Endothelial cell of umbilical vein (primary cell): ENCODE results near the gene CIAO1. TPM values are rescaled to one million over a fixed set of nuclear protein-coding genes. Genes with fewer than 3 reads are reported as not detected.

Source experiments
- BruUV-seq: library from RNA; stranded (reverse); fragments of 400-500 nt; replicated peaks from 2 replicates; lab custom pipeline; 2021; lab: Mats Ljungman, UMichigan
- CTCF ChIA-PET: fragments of 300-600, 350-600 bp; sonication (Branson Sonifier 250); formaldehyde crosslinking; loops from one replicate; lab custom pipeline; 2021; ENCODE audit warnings: antibody characterized with exemption, inconsistent platforms; lab: Charles Lee
- POLR2A ChIA-PET: fragments of 300-600, 350-600 bp; sonication (Branson Sonifier 250); formaldehyde crosslinking; loops from one replicate; lab custom pipeline; 2021; ENCODE audit warnings: antibody characterized with exemption, inconsistent platforms; lab: Charles Lee
- DNase-seq: peaks from one replicate; pipeline ENCODE4 v3.0.0-alpha.2; 2011; ENCODE audit warnings: low read depth, low spot score
- FAIRE-seq: peaks from 2 replicates; lab custom pipeline; 2011; peaks lifted over from hg19 to GRCh38; lab: Jason Lieb, UNC
- H2AFZ ChIP-seq: 2 replicates; pipeline ENCODE4 v1.6.0; 2012; ENCODE audit warnings: low read depth, low read length, control low read depth, inconsistent platforms
- H3K27ac ChIP-seq: 2 replicates; pipeline ENCODE4 v1.5.1; 2011; ENCODE audit warnings: low read depth, mild to moderate bottlenecking, control low read depth, low read length, moderate library complexity; ENCODE audit not compliant: insufficient read depth
- H3K27me3 ChIP-seq, 2 experiments: 2 replicates each; pipeline versions ENCODE4 v1.6.0 to v1.6.1; 2011; ENCODE audit warnings: low read length in 2 of 2, mixed read lengths in 1 of 2; ENCODE audit not compliant: control insufficient read depth in 2 of 2, insufficient read depth in 2 of 2
- H3K36me3 ChIP-seq, 2 experiments: 2 replicates in 1 of 2; 3 replicates in 1 of 2; pipeline ENCODE4 v1.5.1; 2011; ENCODE audit warnings: low read length in 2 of 2, mild to moderate bottlenecking in 1 of 2, moderate library complexity in 1 of 2; ENCODE audit not compliant: control insufficient read depth in 2 of 2, insufficient read depth in 2 of 2; ENCODE audit errors: extremely low read depth in 1 of 2
- H3K4me1 ChIP-seq: 3 replicates; pipeline ENCODE4 v1.5.1; 2011; ENCODE audit warnings: mild to moderate bottlenecking, low read length; ENCODE audit not compliant: control insufficient read depth, insufficient read depth; ENCODE audit errors: extremely low read depth
- H3K4me2 ChIP-seq: 2 replicates; pipeline ENCODE4 v1.6.1; 2011; ENCODE audit warnings: low read length, control low read depth, mixed read lengths; ENCODE audit not compliant: insufficient read depth
- H3K4me3 ChIP-seq, 3 experiments: fragments of 200-600 bp in 1 of 3; sonication (generic), shearing (Covaris generic) in 1 of 3; replicated peaks in 1 of 3; 2 replicates each; pipeline ENCODE4 v1.5.1; 2011 to 2016; ENCODE audit warnings: control low read depth in 3 of 3, low read length in 3 of 3, mild to moderate bottlenecking in 2 of 3, inconsistent platforms in 1 of 3, low read depth in 1 of 3, moderate library complexity in 1 of 3; ENCODE audit not compliant: insufficient read depth in 1 of 3
- H3K79me2 ChIP-seq: 2 replicates; pipeline ENCODE4 v1.6.0; 2012; ENCODE audit warnings: low read length, inconsistent platforms; ENCODE audit not compliant: control insufficient read depth, insufficient read depth
- H3K9ac ChIP-seq: replicated peaks from 2 replicates; pipeline ENCODE3; 2011; ENCODE audit warnings: low read length, control low read depth; ENCODE audit not compliant: insufficient read depth; ENCODE audit errors: extremely low read depth
- H3K9me1 ChIP-seq: replicated peaks from 3 replicates; pipeline ENCODE4 v1.6.0; 2011; ENCODE audit warnings: mild to moderate bottlenecking, low read length; ENCODE audit not compliant: control insufficient read depth, insufficient read depth; ENCODE audit errors: extremely low read depth
- H3K9me3 ChIP-seq: replicated peaks from 2 replicates; pipeline ENCODE4 v1.5.1; 2012; ENCODE audit warnings: low read length, inconsistent platforms; ENCODE audit not compliant: control insufficient read depth, insufficient read depth
- H4K20me1 ChIP-seq: replicated peaks from 2 replicates; pipeline ENCODE3; 2011; ENCODE audit warnings: mild to moderate bottlenecking, low read length; ENCODE audit not compliant: control insufficient read depth, insufficient read depth; ENCODE audit errors: extremely low read depth
- EZH2 ChIP-seq: IDR thresholded peaks from 2 replicates; pipeline ENCODE4 v1.6.1; 2012; ENCODE audit warnings: borderline replicate concordance, low read depth, mild to moderate bottlenecking, moderate library complexity, low read length, inconsistent platforms; ENCODE audit not compliant: severe bottlenecking
- FOS ChIP-seq: IDR thresholded peaks from 2 replicates; pipeline ENCODE4 v1.6.1; 2011; ENCODE audit warnings: mild to moderate bottlenecking, low read length, moderate library complexity, borderline replicate concordance; ENCODE audit not compliant: insufficient read depth
- GATA2 ChIP-seq: IDR thresholded peaks from 2 replicates; pipeline ENCODE4 v1.7.0; 2011; ENCODE audit warnings: low read depth, mild to moderate bottlenecking, moderate library complexity, mixed read lengths, low read length; ENCODE audit not compliant: insufficient read length, insufficient read depth
- JUN ChIP-seq: IDR thresholded peaks from 2 replicates; pipeline ENCODE4 v1.6.1; 2011; ENCODE audit warnings: borderline replicate concordance, low read depth; ENCODE audit not compliant: insufficient read length, insufficient read depth
- MYC ChIP-seq: IDR thresholded peaks from one replicate; pipeline ENCODE4 v1.6.1; 2011; ENCODE audit warnings: mild to moderate bottlenecking, low read depth, low read length
- POLR2A ChIP-seq: IDR thresholded peaks from 2 replicates; pipeline ENCODE4 v1.6.1; 2012; ENCODE audit warnings: low read depth, mild to moderate bottlenecking, control low read depth, low read length
- POLR2AphosphoS5 ChIP-seq: IDR thresholded peaks from 2 replicates; pipeline ENCODE4 v1.6.1; 2012; ENCODE audit warnings: low read depth, mild to moderate bottlenecking, control low read depth, low read length, moderate library complexity; ENCODE audit not compliant: insufficient read depth
- dilution Hi-C: fragments of 300-500 bp; cut with MboI; formaldehyde crosslinking; loops from one replicate; pipeline ENCODE4 v1.15.0; 2019; ENCODE audit warnings: low sequenced_read_pairs; ENCODE audit not compliant: extremely low pct_ligation_motif_present
- intact Hi-C: fragments of 100-400 bp; cut with micrococcal nuclease; formaldehyde crosslinking; loops from one replicate; pipeline ENCODE4 v1.10.0; 2022
- polyA plus RNA-seq, 4 experiments: library from polyadenylated mRNA; depleted of rRNA in 3 of 4; stranded (reverse) in 3 of 4; unstranded in 1 of 4; fragments of >200 nt; gene quantifications; 2 replicates each; pipeline versions ENCODE4 v1.2.1 to v1.2.3, GENCODE V29; 2011 to 2012; ENCODE audit warnings: missing spikeins in 1 of 4
- total RNA-seq: library from RNA; stranded (reverse); gene quantifications from 2 replicates; pipeline ENCODE4 v1.2.3, GENCODE V29; 2021
- TF ChIP-seq, protein P1 (sequence below): IDR thresholded peaks from 2 replicates; pipeline ENCODE4 v1.6.1; 2011; ENCODE audit not compliant: insufficient read depth, insufficient read length
- TF ChIP-seq, protein P2 (sequence below), 2 donors: IDR thresholded peaks; 1 replicate in 1 of 2; 2 replicates in 1 of 2; pipeline ENCODE4 v1.5.1; 2011; ENCODE audit warnings: low read length in 2 of 2, mild to moderate bottlenecking in 2 of 2, moderate library complexity in 2 of 2, control low read depth in 1 of 2, inconsistent platforms in 1 of 2, low read depth in 1 of 2; ENCODE audit not compliant: insufficient read depth in 1 of 2; ENCODE audit errors: extremely low read depth in 1 of 2

The CIAO1 gene
- total and polyA plus RNA-seq, 2 donors (not counting 3 experiments of a cell fraction or from before 2014, with no cell fraction given) = 70.7 to 119 TPM

DNA sequence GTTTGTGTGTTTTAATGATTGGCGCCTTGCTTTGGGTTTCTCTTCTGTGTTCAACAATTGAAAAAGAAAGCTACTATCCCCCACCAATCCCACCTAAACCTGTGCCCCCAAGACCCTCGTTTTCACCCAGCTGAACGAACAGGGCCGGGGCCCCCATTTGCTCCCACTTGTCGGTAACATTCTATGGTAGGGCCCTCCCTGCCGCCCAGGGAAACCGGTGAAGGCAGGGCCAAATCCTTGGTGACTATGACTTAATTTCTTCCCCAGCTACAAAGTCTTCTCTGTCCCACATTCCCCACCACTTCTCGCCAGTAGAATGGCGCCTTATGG lies 39.9 kb downstream of the CIAO1 start:
- peak overlapping the region; percentile 86 for H3K4me2 ChIP-seq
- CTCF ChIA-PET = interaction anchor here (1.5 kb wide), 1 partner anchor 12 kb away, joined by 5 read pairs; no protein-coding TSS in a partner anchor
- H3K79me2 ChIP-seq = peaks cover 20% of the 10 kb centered on the region
- H3K9me1 ChIP-seq = no peaks in the 10 kb centered on the region
- FAIRE-seq (no peak), DNase-seq (no peak)
- peak overlapping the region; percentile 63 for H3K27ac ChIP-seq
- intact Hi-C loops (loop anchor here (1.0 to 5.0 kb wide), 4 partner anchors 15 to 203 kb away; partner anchors contain the start of genes CIAO1, NCAPH and TMEM127), dilution Hi-C loops (no loop called here)
- TF ChIP-seq POLR2AphosphoS5 = no peak
- no peak for TF ChIP-seq JUN
- TF ChIP-seq, protein P1, sequence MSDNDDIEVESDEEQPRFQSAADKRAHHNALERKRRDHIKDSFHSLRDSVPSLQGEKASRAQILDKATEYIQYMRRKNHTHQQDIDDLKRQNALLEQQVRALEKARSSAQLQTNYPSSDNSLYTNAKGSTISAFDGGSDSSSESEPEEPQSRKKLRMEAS = no peak
- no peak for TF ChIP-seq GATA2
- TF ChIP-seq MYC = no peak
- TF ChIP-seq FOS = no peak
- no peak for TF ChIP-seq EZH2
- TF ChIP-seq, protein P2, sequence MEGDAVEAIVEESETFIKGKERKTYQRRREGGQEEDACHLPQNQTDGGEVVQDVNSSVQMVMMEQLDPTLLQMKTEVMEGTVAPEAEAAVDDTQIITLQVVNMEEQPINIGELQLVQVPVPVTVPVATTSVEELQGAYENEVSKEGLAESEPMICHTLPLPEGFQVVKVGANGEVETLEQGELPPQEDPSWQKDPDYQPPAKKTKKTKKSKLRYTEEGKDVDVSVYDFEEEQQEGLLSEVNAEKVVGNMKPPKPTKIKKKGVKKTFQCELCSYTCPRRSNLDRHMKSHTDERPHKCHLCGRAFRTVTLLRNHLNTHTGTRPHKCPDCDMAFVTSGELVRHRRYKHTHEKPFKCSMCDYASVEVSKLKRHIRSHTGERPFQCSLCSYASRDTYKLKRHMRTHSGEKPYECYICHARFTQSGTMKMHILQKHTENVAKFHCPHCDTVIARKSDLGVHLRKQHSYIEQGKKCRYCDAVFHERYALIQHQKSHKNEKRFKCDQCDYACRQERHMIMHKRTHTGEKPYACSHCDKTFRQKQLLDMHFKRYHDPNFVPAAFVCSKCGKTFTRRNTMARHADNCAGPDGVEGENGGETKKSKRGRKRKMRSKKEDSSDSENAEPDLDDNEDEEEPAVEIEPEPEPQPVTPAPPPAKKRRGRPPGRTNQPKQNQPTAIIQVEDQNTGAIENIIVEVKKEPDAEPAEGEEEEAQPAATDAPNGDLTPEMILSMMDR (IDR thresholded peaks at IDR 0.05; ENCODE audit: extremely low read depth in 1 of 2, insufficient read depth in 1 of 2, low read depth in 1 of 2, low read length in 2 of 2) = no peak
- TF ChIP-seq POLR2A = no peak
- POLR2A ChIA-PET = no interaction called here
- H4K20me1 ChIP-seq = no peaks in the 10 kb centered on the region
- peaks cover 11% of the 10 kb centered on the region for H3K4me1 ChIP-seq
- peaks cover 13 to 19% of the 10 kb centered on the region in 2 experiments for H3K36me3 ChIP-seq
- H3K4me3 ChIP-seq = peak overlapping the region; percentile 60 to 81 (median 78)
- no peaks in the 10 kb centered on the region for H3K9me3 ChIP-seq
- peak overlapping the region; percentile 61 for H2AFZ ChIP-seq
- BruUV-seq = TSS peak; percentile 93
- no peaks in the 10 kb centered on the region for H3K27me3 ChIP-seq
- peak overlapping the region; percentile 72 for H3K9ac ChIP-seq
